Gastroesophageal sphincter (tissue), 4 donors: ENCODE results near the gene TMEM138. TPM values are rescaled to one million over a fixed set of nuclear protein-coding genes. Genes with fewer than 3 reads are reported as not detected.

ENCODE experiments used
- ATAC-seq: fragments of 150-250 bp; one replicate; pipeline ENCODE4 v1.9.1; 2016; ENCODE audit warnings: mild to moderate bottlenecking, moderate library complexity
- H3K27ac ChIP-seq, 4 donors: fragments of 200-600 bp; sonication (generic) in 3 of 4; 1 replicate in 3 of 4; 2 replicates in 1 of 4; pipeline ENCODE4 v1.5.1; 2016 to 2019
- H3K27me3 ChIP-seq: fragments of 200-600 bp; sonication (generic); one replicate; pipeline ENCODE4 v1.5.1; 2019
- H3K36me3 ChIP-seq, 2 donors: fragments of 200-600 bp; sonication (generic); one replicate each; pipeline ENCODE4 v1.5.1; 2019; ENCODE audit warnings: control low read depth in 1 of 2
- H3K4me1 ChIP-seq, 3 donors: fragments of 200-600 bp; sonication (generic); 1 replicate in 2 of 3; 2 replicates in 1 of 3; pipeline ENCODE4 v1.5.1; 2016 to 2019; ENCODE audit warnings: control low read depth in 2 of 3
- H3K4me3 ChIP-seq, 2 donors: fragments of 200-600 bp; sonication (generic); one replicate each; pipeline ENCODE4 v1.5.1; 2019; ENCODE audit warnings: mild to moderate bottlenecking in 1 of 2, moderate library complexity in 1 of 2
- H3K9me3 ChIP-seq, 3 donors: fragments of 200-600 bp; sonication (generic); one replicate each; pipeline ENCODE4 v1.5.1; 2017 to 2019; ENCODE audit warnings: control low read depth in 2 of 3
- EP300 ChIP-seq: sonication (generic); formaldehyde crosslinking; IDR thresholded peaks from one replicate; pipeline ENCODE4 v1.6.1; 2017; ENCODE audit warnings: antibody characterized with exemption, mild to moderate bottlenecking
- POLR2A ChIP-seq, 2 donors: fragments of 450-650 bp; IDR thresholded peaks; one replicate each; pipeline ENCODE4 v1.6.1; 2017; ENCODE audit warnings: antibody characterized with exemption in 2 of 2, mild to moderate bottlenecking in 2 of 2, moderate library complexity in 1 of 2
- POLR2AphosphoS5 ChIP-seq: sonication (generic); formaldehyde crosslinking; IDR thresholded peaks from one replicate; pipeline ENCODE4 v1.6.1; 2017; ENCODE audit warnings: antibody characterized with exemption
- WGBS, 2 donors: methylation state at CpG; one replicate each; pipeline ENCODE4 v1.1.5; 2018; ENCODE audit warnings: low coverage in 1 of 2; 5-methylcytosine and 5-hydroxymethylcytosine counted together
- total RNA-seq, 4 donors: library from RNA; depleted of rRNA; stranded (reverse); fragments of >200 nt; gene quantifications; one replicate each; pipeline ENCODE4 v1.1.0, GENCODE V29; 2016
- TF ChIP-seq, protein P1 (sequence below), 4 experiments: fragments of 200-600 bp in 2 of 4; fragments of 450-650 bp in 2 of 4; sonication (generic) in 1 of 4; IDR thresholded peaks; one replicate each; pipeline ENCODE4 v1.5.1; 2017 to 2019; ENCODE audit warnings: antibody characterized with exemption in 4 of 4, mild to moderate bottlenecking in 2 of 4, moderate library complexity in 2 of 4

TMEM138 gene
- total RNA-seq, 4 donors from 2014 or later: 18.3 to 37.0 (median 21.7) TPM

DNA sequence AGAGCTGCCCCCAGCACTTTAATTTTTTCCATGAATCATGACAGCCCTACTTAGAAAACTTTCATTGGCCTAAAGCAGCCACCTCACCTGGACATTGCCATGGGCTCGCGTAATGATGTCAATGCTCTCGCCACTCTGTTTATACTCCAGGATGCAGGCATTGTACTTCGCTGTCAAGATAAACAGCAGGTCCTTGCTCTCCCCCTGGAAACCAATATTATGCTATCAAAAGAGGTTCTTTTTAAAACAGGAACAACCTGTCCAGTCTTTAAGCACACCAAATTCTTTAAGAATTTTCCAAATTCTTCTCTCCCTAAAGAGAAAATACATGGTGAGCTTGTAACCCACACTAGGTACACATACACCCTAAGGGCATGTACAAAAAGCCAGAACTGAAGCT lies 32.3 kb upstream of the TMEM138 start:
- Histone ChIP-seq H3K27ac (no peak overlapping the region), H3K27me3 (no peaks in the 10 kb centered on the region), H3K4me1 (peaks cover 4 to 63% (median 14%) of the 10 kb centered on the region in 3 donors), H3K4me3 (no peak overlapping the region), H3K9me3 (no peaks in the 10 kb centered on the region), H3K36me3 (peaks cover 0 to 55% of the 10 kb centered on the region in 2 donors)
- no peak for ATAC-seq
- TF ChIP-seq POLR2AphosphoS5 (no peak), EP300 (no peak), POLR2A (IDR thresholded peaks at IDR 0.05) (no peak)
- TF ChIP-seq, protein P1, sequence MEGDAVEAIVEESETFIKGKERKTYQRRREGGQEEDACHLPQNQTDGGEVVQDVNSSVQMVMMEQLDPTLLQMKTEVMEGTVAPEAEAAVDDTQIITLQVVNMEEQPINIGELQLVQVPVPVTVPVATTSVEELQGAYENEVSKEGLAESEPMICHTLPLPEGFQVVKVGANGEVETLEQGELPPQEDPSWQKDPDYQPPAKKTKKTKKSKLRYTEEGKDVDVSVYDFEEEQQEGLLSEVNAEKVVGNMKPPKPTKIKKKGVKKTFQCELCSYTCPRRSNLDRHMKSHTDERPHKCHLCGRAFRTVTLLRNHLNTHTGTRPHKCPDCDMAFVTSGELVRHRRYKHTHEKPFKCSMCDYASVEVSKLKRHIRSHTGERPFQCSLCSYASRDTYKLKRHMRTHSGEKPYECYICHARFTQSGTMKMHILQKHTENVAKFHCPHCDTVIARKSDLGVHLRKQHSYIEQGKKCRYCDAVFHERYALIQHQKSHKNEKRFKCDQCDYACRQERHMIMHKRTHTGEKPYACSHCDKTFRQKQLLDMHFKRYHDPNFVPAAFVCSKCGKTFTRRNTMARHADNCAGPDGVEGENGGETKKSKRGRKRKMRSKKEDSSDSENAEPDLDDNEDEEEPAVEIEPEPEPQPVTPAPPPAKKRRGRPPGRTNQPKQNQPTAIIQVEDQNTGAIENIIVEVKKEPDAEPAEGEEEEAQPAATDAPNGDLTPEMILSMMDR (IDR thresholded peaks at IDR 0.05): no peak
- 88 to 96% methylated on average over 4 of the region's 4 CpGs for WGBS, 2 donors

DNA sequence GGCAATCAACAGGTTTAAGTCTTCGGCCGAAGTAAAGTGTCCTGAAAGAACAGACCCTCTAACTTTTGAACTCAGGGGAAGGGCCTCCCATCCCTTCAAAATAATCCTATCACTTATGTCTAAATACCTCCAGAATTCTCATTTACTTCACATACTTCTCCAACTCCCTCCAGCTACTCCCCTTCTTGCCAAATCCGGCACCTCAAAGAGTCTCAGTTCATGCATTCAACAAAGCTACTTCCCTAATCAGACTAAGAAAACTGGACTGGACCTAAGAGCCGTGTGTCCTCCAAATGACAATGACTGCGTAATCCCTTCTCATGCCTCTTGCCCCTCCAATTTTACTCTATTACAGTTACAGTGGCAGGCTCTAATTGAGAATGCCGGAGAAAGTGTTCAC lies 30.5 kb upstream of the TMEM138 start:
- Histone ChIP-seq H3K4me1 (peaks cover 4 to 71% (median 14%) of the 10 kb centered on the region in 3 donors), H3K27ac (peak overlapping the region in 2 of 4 donors; percentile 94), H3K9me3 (no peaks in the 10 kb centered on the region), H3K4me3 (peak overlapping the region in 1 of 2 donors; percentile 85), H3K27me3 (no peaks in the 10 kb centered on the region), H3K36me3 (peaks cover 0 to 37% of the 10 kb centered on the region in 2 donors)
- ATAC-seq: no peak
- WGBS, 2 donors: 61 to 80% methylated on average over 4 to 6 of the region's 6 CpGs
- no peak for TF ChIP-seq EP300
- TF ChIP-seq, protein P1 (IDR thresholded peaks at IDR 0.05): no peak
- TF ChIP-seq POLR2A (IDR thresholded peaks at IDR 0.05): no peak
- no peak for TF ChIP-seq POLR2AphosphoS5

DNA sequence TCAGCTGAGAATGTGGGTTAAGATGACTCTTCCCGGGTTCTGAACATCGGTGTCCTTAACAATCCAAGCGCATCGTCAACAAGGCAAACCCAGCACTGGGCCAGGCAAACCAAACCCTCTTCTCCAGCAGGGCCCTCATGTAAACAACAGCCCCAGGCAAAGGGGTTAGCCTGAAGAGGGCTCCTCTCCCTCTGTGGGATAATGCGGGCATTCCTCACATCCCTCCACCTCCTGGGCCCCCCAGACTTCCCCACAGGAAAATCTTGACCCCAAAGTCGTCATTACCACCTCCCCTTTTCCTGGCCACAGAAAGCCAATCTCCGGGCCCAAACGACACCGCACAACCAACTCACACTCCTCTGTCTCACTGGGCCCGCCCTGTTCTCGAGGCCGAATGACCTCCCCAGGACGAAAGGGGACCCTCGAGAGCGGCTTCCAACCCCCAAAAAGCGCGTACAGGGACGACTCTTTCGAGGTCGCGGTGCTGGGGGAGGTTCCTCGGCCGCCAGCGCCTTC lies 29.8 kb upstream of the TMEM138 start:
- Histone ChIP-seq H3K4me1 (peaks cover 4 to 67% (median 14%) of the 10 kb centered on the region in 3 donors), H3K27me3 (no peaks in the 10 kb centered on the region), H3K4me3 (peak overlapping the region; percentile 73 to 85), H3K27ac (peak overlapping the region; percentile 67 to 94 (median 94)), H3K36me3 (peaks cover 0 to 30% of the 10 kb centered on the region in 2 donors), H3K9me3 (no peaks in the 10 kb centered on the region)
- TF ChIP-seq POLR2AphosphoS5 (no peak), POLR2A (IDR thresholded peaks at IDR 0.05) (no peak), EP300 (no peak)
- TF ChIP-seq, protein P1 (IDR thresholded peaks at IDR 0.05): no peak
- ATAC-seq: no peak
- 0% methylated on average over 3 of the region's 24 CpGs; no CpG with 5 or more reads in 1 of the 2 donors for WGBS, 2 donors

DNA sequence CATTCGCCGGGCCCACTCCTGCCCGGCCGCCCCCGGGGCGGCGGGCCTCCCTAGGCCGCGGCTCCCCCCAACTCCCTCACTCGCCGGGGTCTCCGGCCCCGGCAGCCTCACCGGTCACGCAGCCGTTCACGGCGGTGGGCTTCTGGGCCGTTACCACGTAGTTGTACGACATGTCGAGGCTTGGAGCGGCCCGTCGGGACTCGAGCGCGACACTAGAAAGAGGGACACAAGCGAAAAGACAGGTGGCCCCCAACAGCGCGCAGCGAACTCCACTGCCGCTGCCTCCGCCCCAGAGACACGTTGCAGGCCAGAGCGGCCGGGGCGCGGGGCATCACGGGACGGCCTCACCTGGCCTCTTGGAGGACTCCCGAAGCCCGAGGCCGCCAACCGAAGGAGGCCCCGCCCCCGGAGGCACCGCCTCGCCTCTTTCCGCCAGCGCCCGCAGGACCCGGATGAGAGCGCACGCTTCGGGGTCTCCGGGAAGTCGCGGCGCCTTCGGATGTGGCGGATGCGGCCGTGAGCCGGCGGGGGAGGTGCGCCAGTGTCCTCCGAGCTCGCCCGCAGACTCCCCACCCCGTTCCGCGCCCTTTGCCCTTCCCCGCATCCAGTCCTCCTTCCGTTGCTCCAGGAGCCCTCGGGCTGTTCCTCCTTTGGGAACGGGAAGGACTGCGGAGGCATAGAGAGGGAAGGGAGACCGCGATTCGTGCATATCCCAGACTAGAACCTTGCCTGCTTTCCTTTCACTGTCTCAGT lies 29.2 kb upstream of the TMEM138 start, which contains the start of the genes DDB1 and TKFC:
DDB1 (minus strand) TSS at position 309 of the 753 bp plus-strand sequence; CDS start at position 172, 137 bp downstream.
TKFC (plus strand) TSS at position 432 of the 753 bp plus-strand sequence. CDS start 1,501 bp downstream, outside the sequence.
- peak; percentile 79 for TF ChIP-seq POLR2AphosphoS5
- peak; percentile 75 to 76 for TF ChIP-seq POLR2A (IDR thresholded peaks at IDR 0.05)
- TF ChIP-seq, protein P1 (IDR thresholded peaks at IDR 0.05): peak in 1 of 4 experiments; percentile 29
- TF ChIP-seq EP300: no peak
- no peaks in the 10 kb centered on the region for H3K9me3 ChIP-seq
- no CpG with 5 or more reads among the region's 81 CpGs for WGBS, 2 donors
- peak within 1 kb of the TSS; percentile 73 to 85 for H3K4me3 ChIP-seq
- peak within 1 kb of the TSS; percentile 67 to 94 (median 94) for H3K27ac ChIP-seq
- ATAC-seq: peak; percentile 98
- peaks cover 0 to 25% of the 10 kb centered on the region in 2 donors for H3K36me3 ChIP-seq
- H3K4me1 ChIP-seq: peaks cover 4 to 66% (median 14%) of the 10 kb centered on the region in 3 donors
- H3K27me3 ChIP-seq: no peaks in the 10 kb centered on the region
